ENCODE results near the gene ITGB5. TPM values are rescaled to one million over a fixed set of nuclear protein-coding genes. Genes with fewer than 3 reads are reported as not detected.
"Not testable (repeated sequence)": the region's sequence is repeated elsewhere in the genome, so short reads cannot be mapped to it uniquely, and the experiment has no call there.

Gene ITGB5
- total RNA-seq, 4 donors from 2014 or later: 155 to 452 (median 234) TPM

- DNase-seq (ENCODE audit: low spot score) (no peak), ATAC-seq (ENCODE audit: low FRiP score) (no peak)
- no peak for TF ChIP-seq CTCF (IDR thresholded peaks at IDR 0.05)
Observed at GRCh38 chr3:124751501-124751900, 135.7 kb downstream of the ITGB5 start.

- DNase-seq (ENCODE audit: low spot score); ATAC-seq (ENCODE audit: low FRiP score): not testable (repeated sequence)
Observed at GRCh38 chr3:124749877-124750276, 137.3 kb downstream of the ITGB5 start.

GRCh38 chr3:124748560-124749198 lies 138.5 kb downstream of the ITGB5 start:
- no peak for TF ChIP-seq CTCF (IDR thresholded peaks at IDR 0.05)
- ATAC-seq (ENCODE audit: low FRiP score) (no peak), DNase-seq (ENCODE audit: low spot score) (no peak)

GRCh38 chr3:124747111-124747981 lies 139.8 kb downstream of the ITGB5 start:
- no peak for ATAC-seq (ENCODE audit: low FRiP score)
- no peak for TF ChIP-seq CTCF (IDR thresholded peaks at IDR 0.05)
- DNase-seq (ENCODE audit: low spot score): no peak

GRCh38 chr3:124745756-124746155 lies 141.4 kb downstream of the ITGB5 start:
- ATAC-seq (ENCODE audit: low FRiP score): no peak
- no peak for DNase-seq (ENCODE audit: low spot score)
- no peak for TF ChIP-seq CTCF (IDR thresholded peaks at IDR 0.05)

- no peak for DNase-seq (ENCODE audit: low spot score)
- peak; percentile 33 for ATAC-seq (ENCODE audit: low FRiP score)
- TF ChIP-seq CTCF (IDR thresholded peaks at IDR 0.05): no peak
Observed at GRCh38 chr3:124741027-124741426, 146.1 kb downstream of the ITGB5 start.

GRCh38 chr3:124731760-124732159 lies 155.4 kb downstream of the ITGB5 start:
- DNase-seq (ENCODE audit: low spot score): no peak
- TF ChIP-seq CTCF (IDR thresholded peaks at IDR 0.05): no peak
- ATAC-seq (ENCODE audit: low FRiP score): no peak
